HepG2 (cell line): ENCODE measurements around the gene GGA2. TPM values are rescaled to one million over a fixed set of nuclear protein-coding genes. Genes with fewer than 3 reads are reported as not detected.
A peak's percentile ranks its signal among the peaks of the same experiment; 100 is the strongest.

ENCODE experiments used
- BRCA1 ChIP-seq: sonication (generic); formaldehyde crosslinking; IDR thresholded peaks from 2 replicates; pipeline ENCODE4 v1.4.0; 2020; ENCODE audit warnings: missing genetic modification reagents
- CENPT ChIP-seq: sonication (generic); formaldehyde crosslinking; IDR thresholded peaks from 2 replicates; pipeline ENCODE4 v1.8.0; 2022; ENCODE audit warnings: low read depth, mild to moderate bottlenecking, moderate library complexity, missing genetic modification reagents
- IRX3 ChIP-seq: sonication (generic); formaldehyde crosslinking; IDR thresholded peaks from 2 replicates; pipeline ENCODE4 v1.8.1; 2023; ENCODE audit warnings: mild to moderate bottlenecking, low read depth, missing genetic modification reagents, borderline replicate concordance
- NR2F6 ChIP-seq, 2 experiments: IDR thresholded peaks; 2 replicates each; pipeline ENCODE4 v1.6.1; 2016; ENCODE audit warnings: antibody characterized with exemption in 1 of 2, mild to moderate bottlenecking in 1 of 2
- PHF21A ChIP-seq: sonication (generic); formaldehyde crosslinking; IDR thresholded peaks from 2 replicates; pipeline ENCODE4 v1.5.0; 2020; ENCODE audit warnings: mild to moderate bottlenecking, missing genetic modification reagents
- PRMT3 ChIP-seq: sonication (generic); formaldehyde crosslinking; IDR thresholded peaks from 2 replicates; pipeline ENCODE4 v1.8.1; 2022; ENCODE audit warnings: low read depth, mild to moderate bottlenecking, moderate library complexity, missing genetic modification reagents, borderline replicate concordance
- REXO4 ChIP-seq: sonication (generic); formaldehyde crosslinking; IDR thresholded peaks from 2 replicates; pipeline ENCODE4 v1.8.0; 2022; ENCODE audit warnings: missing genetic modification reagents, mild to moderate bottlenecking, borderline replicate concordance
- RFX5 ChIP-seq: IDR thresholded peaks from 2 replicates; pipeline ENCODE4 v1.6.1; 2011; ENCODE audit warnings: low read depth, low read length, improper control_type of control experiment
- RORA ChIP-seq: sonication (generic); formaldehyde crosslinking; IDR thresholded peaks from 2 replicates; pipeline ENCODE4 v1.5.0; 2020; ENCODE audit warnings: mild to moderate bottlenecking, missing genetic modification reagents, moderate library complexity
- SMAD3 ChIP-seq: sonication (generic); formaldehyde crosslinking; IDR thresholded peaks from 2 replicates; pipeline ENCODE4 v1.4.0; 2020; ENCODE audit warnings: missing genetic modification reagents
- TCF7 ChIP-seq: sonication (generic); IDR thresholded peaks from 2 replicates; pipeline ENCODE4 v1.6.1; 2016; ENCODE audit warnings: antibody characterized with exemption, low read depth
- ZFP36 ChIP-seq: fragments of 150-350 bp; IDR thresholded peaks from 2 replicates; pipeline ENCODE4 v1.6.1; 2018; ENCODE audit warnings: borderline replicate concordance, low read length, low read depth; ENCODE audit not compliant: partially characterized antibody
- ZNF101 ChIP-seq: sonication (generic); formaldehyde crosslinking; IDR thresholded peaks from 2 replicates; pipeline ENCODE4 v1.4.0; 2020; ENCODE audit warnings: mild to moderate bottlenecking, low read depth, missing genetic modification reagents, borderline replicate concordance
- ZNF207 ChIP-seq: fragments of 450-650 bp; IDR thresholded peaks from 2 replicates; pipeline ENCODE4 v1.6.1; 2016; ENCODE audit warnings: antibody characterized with exemption, borderline replicate concordance
- ZNF350 ChIP-seq: sonication (generic); formaldehyde crosslinking; IDR thresholded peaks from 2 replicates; pipeline ENCODE4 v1.4.0; 2020; ENCODE audit warnings: mild to moderate bottlenecking, low read depth, missing genetic modification reagents, borderline replicate concordance
- ZNF460 ChIP-seq: sonication (generic); formaldehyde crosslinking; IDR thresholded peaks from 2 replicates; pipeline ENCODE4 v1.5.1; 2020; ENCODE audit warnings: missing genetic modification reagents, mild to moderate bottlenecking, borderline replicate concordance
- ZNF678 ChIP-seq: sonication (generic); formaldehyde crosslinking; IDR thresholded peaks from 2 replicates; pipeline ENCODE4 v1.4.0; 2020; ENCODE audit warnings: mild to moderate bottlenecking, missing genetic modification reagents
- ZNF777 ChIP-seq: sonication (generic); formaldehyde crosslinking; IDR thresholded peaks from 2 replicates; pipeline ENCODE4 v1.4.0; 2020; ENCODE audit warnings: missing genetic modification reagents
- ZNF788 ChIP-seq: sonication (generic); formaldehyde crosslinking; IDR thresholded peaks from 2 replicates; pipeline ENCODE4 v1.5.0; 2020; ENCODE audit warnings: mild to moderate bottlenecking, missing genetic modification reagents, borderline replicate concordance
- ZSCAN29 ChIP-seq: sonication (generic); formaldehyde crosslinking; conservative IDR thresholded peaks from 2 replicates; pipeline ENCODE4 v1.4.0; 2020; ENCODE audit warnings: mild to moderate bottlenecking, missing genetic modification reagents
- polyA plus RNA-seq, 8 experiments: library from polyadenylated mRNA; depleted of rRNA in 3 of 8; stranded (reverse) in 7 of 8; unstranded in 1 of 8; fragments of >200 nt; fragmentation: Illumina TruSeq in 4 of 8; extraction: Trizol in 4 of 8; gene quantifications; 2 replicates each; pipeline versions ENCODE4 v1.2.1 to v1.2.3, GENCODE V29; 2011 to 2016; ENCODE audit warnings: low read depth in 4 of 8, missing spikeins in 1 of 8, mixed read lengths in 1 of 8; ENCODE audit not compliant: insufficient read depth in 1 of 8
- total RNA-seq, 5 experiments: library from RNA; depleted of rRNA; stranded (reverse); fragments of >200 nt; fragmentation: Illumina TruSeq; extraction: Trizol; gene quantifications; 2 replicates each; pipeline ENCODE4 v1.2.3, GENCODE V29; 2016; ENCODE audit warnings: low read depth in 1 of 5
- TF ChIP-seq, protein P1 (sequence below): sonication (generic); formaldehyde crosslinking; IDR thresholded peaks from 2 replicates; pipeline ENCODE4 v1.5.0; 2020; ENCODE audit warnings: missing genetic modification reagents, mild to moderate bottlenecking, borderline replicate concordance
- TF ChIP-seq, protein P2 (sequence below): sonication (generic); formaldehyde crosslinking; IDR thresholded peaks from 2 replicates; pipeline ENCODE4 v1.5.1; 2020; ENCODE audit warnings: missing genetic modification reagents, mild to moderate bottlenecking, borderline replicate concordance
- TF ChIP-seq, protein P3 (sequence below): sonication (generic); formaldehyde crosslinking; IDR thresholded peaks from 2 replicates; pipeline ENCODE4 v1.4.0; 2020; ENCODE audit warnings: missing genetic modification reagents
- TF ChIP-seq, protein P4 (sequence below): sonication (generic); formaldehyde crosslinking; IDR thresholded peaks from 2 replicates; pipeline ENCODE4 v1.4.0; 2020; ENCODE audit warnings: missing genetic modification reagents

GGA2 gene
- total and polyA plus RNA-seq, 2 of the 13 experiments (the other 11 are each of a cell fraction or from before 2014, with no cell fraction given), result 51.5 to 69.8 TPM

DNA sequence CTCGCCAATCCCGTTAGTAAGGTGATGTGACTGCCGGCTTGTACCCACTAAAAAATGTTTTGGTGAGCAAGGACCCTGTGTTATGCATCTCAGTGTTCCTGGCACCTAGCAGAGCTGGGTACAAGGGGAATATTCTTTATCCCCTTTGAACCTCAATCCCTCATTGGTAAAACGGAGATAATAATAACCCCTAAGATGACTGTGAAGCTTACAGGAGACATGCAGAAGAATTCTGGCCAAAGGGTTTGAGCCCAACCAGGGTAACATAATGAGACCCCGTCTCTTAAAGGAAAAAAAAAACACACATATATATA, 896 bp downstream of the GGA2 start (continued):
- TF ChIP-seq, protein P1, sequence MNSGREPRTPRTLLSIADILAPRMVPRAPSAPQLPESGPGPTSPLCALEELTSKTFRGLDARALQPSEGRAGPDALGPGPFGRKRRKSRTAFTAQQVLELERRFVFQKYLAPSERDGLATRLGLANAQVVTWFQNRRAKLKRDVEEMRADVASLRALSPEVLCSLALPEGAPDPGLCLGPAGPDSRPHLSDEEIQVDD (CRISPR knock-in tag), result no peak
- TF ChIP-seq NR2F6 (IDR thresholded peaks at IDR 0.05), result no peak
- no peak for TF ChIP-seq NR2F6 (CRISPR knock-in tag; IDR thresholded peaks at IDR 0.05)
- 0 out of 2 replicates have a peak, but pooled peaks have one; percentile 27 for TF ChIP-seq IRX3 (CRISPR knock-in tag)
- no peak for TF ChIP-seq RORA
- no peak for TF ChIP-seq CENPT (CRISPR knock-in tag)
- no peak for TF ChIP-seq PRMT3 (CRISPR knock-in tag)
- no peak for TF ChIP-seq PHF21A (CRISPR knock-in tag)
- no peak for TF ChIP-seq ZNF101 (CRISPR knock-in tag)
- no peak for TF ChIP-seq ZFP36
- TF ChIP-seq ZNF460 (CRISPR knock-in tag), result no peak
- no peak for TF ChIP-seq BRCA1
- no peak for TF ChIP-seq SMAD3 (CRISPR knock-in tag)
- no peak for TF ChIP-seq REXO4 (CRISPR knock-in tag)
- no peak for TF ChIP-seq ZNF788 (CRISPR knock-in tag)
- no peak for TF ChIP-seq ZNF350 (CRISPR knock-in tag)
- TF ChIP-seq, protein P2, sequence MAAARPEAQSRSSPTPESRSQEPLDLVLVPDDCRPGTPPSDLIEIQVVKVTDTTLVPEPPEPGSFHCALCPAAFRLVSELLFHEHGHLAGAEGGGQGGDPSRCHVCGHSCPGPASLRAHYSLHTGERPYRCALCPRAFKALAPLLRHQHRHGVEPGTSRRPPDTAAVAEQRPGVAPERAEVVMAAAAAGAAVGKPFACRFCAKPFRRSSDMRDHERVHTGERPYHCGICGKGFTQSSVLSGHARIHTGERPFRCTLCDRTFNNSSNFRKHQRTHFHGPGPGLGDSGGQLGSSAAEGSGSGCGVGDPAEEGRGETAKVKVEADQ, result no peak
- TF ChIP-seq, protein P3, sequence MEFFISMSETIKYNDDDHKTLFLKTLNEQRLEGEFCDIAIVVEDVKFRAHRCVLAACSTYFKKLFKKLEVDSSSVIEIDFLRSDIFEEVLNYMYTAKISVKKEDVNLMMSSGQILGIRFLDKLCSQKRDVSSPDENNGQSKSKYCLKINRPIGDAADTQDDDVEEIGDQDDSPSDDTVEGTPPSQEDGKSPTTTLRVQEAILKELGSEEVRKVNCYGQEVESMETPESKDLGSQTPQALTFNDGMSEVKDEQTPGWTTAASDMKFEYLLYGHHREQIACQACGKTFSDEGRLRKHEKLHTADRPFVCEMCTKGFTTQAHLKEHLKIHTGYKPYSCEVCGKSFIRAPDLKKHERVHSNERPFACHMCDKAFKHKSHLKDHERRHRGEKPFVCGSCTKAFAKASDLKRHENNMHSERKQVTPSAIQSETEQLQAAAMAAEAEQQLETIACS (CRISPR knock-in tag), result no peak
- no peak for TF ChIP-seq ZNF777 (CRISPR knock-in tag)
- TF ChIP-seq TCF7, result no peak
- no peak for TF ChIP-seq ZNF207
- TF ChIP-seq ZNF678 (CRISPR knock-in tag), result no peak
- TF ChIP-seq RFX5, result no peak
- TF ChIP-seq, protein P4, sequence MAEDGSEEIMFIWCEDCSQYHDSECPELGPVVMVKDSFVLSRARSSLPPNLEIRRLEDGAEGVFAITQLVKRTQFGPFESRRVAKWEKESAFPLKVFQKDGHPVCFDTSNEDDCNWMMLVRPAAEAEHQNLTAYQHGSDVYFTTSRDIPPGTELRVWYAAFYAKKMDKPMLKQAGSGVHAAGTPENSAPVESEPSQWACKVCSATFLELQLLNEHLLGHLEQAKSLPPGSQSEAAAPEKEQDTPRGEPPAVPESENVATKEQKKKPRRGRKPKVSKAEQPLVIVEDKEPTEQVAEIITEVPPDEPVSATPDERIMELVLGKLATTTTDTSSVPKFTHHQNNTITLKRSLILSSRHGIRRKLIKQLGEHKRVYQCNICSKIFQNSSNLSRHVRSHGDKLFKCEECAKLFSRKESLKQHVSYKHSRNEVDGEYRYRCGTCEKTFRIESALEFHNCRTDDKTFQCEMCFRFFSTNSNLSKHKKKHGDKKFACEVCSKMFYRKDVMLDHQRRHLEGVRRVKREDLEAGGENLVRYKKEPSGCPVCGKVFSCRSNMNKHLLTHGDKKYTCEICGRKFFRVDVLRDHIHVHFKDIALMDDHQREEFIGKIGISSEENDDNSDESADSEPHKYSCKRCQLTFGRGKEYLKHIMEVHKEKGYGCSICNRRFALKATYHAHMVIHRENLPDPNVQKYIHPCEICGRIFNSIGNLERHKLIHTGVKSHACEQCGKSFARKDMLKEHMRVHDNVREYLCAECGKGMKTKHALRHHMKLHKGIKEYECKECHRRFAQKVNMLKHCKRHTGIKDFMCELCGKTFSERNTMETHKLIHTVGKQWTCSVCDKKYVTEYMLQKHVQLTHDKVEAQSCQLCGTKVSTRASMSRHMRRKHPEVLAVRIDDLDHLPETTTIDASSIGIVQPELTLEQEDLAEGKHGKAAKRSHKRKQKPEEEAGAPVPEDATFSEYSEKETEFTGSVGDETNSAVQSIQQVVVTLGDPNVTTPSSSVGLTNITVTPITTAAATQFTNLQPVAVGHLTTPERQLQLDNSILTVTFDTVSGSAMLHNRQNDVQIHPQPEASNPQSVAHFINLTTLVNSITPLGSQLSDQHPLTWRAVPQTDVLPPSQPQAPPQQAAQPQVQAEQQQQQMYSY (CRISPR knock-in tag), result 0 out of 2 replicates have a peak, but pooled peaks have one; percentile 23
- no peak; the same call in 1 of the 2 replicates for TF ChIP-seq ZSCAN29 (CRISPR knock-in tag)
